ENCODE data around the gene KCNQ2. TPM values are rescaled to one million over a fixed set of nuclear protein-coding genes. Genes with fewer than 3 reads are reported as not detected.
A peak's percentile ranks its signal among the peaks of the same experiment; 100 is the strongest.

Gene KCNQ2
- total and polyA plus RNA-seq, 4 donors: not detected

GRCh38 chr20:63350597-63351325 lies 121.7 kb downstream of the KCNQ2 start:
- no peaks in the 10 kb centered on the region for H3K27me3 ChIP-seq (ENCODE audit: control insufficient read depth in 4 of 4, insufficient read depth in 4 of 4, low read length in 3 of 4)
- TF ChIP-seq, protein P1, sequence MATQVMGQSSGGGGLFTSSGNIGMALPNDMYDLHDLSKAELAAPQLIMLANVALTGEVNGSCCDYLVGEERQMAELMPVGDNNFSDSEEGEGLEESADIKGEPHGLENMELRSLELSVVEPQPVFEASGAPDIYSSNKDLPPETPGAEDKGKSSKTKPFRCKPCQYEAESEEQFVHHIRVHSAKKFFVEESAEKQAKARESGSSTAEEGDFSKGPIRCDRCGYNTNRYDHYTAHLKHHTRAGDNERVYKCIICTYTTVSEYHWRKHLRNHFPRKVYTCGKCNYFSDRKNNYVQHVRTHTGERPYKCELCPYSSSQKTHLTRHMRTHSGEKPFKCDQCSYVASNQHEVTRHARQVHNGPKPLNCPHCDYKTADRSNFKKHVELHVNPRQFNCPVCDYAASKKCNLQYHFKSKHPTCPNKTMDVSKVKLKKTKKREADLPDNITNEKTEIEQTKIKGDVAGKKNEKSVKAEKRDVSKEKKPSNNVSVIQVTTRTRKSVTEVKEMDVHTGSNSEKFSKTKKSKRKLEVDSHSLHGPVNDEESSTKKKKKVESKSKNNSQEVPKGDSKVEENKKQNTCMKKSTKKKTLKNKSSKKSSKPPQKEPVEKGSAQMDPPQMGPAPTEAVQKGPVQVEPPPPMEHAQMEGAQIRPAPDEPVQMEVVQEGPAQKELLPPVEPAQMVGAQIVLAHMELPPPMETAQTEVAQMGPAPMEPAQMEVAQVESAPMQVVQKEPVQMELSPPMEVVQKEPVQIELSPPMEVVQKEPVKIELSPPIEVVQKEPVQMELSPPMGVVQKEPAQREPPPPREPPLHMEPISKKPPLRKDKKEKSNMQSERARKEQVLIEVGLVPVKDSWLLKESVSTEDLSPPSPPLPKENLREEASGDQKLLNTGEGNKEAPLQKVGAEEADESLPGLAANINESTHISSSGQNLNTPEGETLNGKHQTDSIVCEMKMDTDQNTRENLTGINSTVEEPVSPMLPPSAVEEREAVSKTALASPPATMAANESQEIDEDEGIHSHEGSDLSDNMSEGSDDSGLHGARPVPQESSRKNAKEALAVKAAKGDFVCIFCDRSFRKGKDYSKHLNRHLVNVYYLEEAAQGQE (IDR thresholded peaks at IDR 0.05): no peak
- no peak for TF ChIP-seq FOXA1 (IDR thresholded peaks at IDR 0.05)
- peak in 1 of 2 donors; percentile 45 for TF ChIP-seq EGR1 (IDR thresholded peaks at IDR 0.05; ENCODE audit: low read depth in 2 of 2)
- no peak for TF ChIP-seq HNF4G (IDR thresholded peaks at IDR 0.05)
- no peak overlapping the region for H3K27ac ChIP-seq (ENCODE audit: low read depth in 1 of 2, low read length in 2 of 2)
- peaks cover 0 to 4% (median 0%) of the 10 kb centered on the region in 4 donors for H3K36me3 ChIP-seq (ENCODE audit: control insufficient read depth in 4 of 4, insufficient read depth in 3 of 4, low read depth in 1 of 4, low read length in 3 of 4)
- WGBS: 88% methylated on average over 46 of the region's 46 CpGs
- peaks cover 0 to 33% (median 19%) of the 10 kb centered on the region in 4 donors for H3K4me1 ChIP-seq (ENCODE audit: control insufficient read depth in 4 of 4, insufficient read depth in 4 of 4, low read length in 3 of 4)
- no peak overlapping the region for H3K4me3 ChIP-seq (ENCODE audit: low read depth in 1 of 3, low read length in 3 of 3)
- no peaks in the 10 kb centered on the region for H3K9me3 ChIP-seq (ENCODE audit: control insufficient read depth in 4 of 4, low read length in 3 of 4)
- H3K9ac ChIP-seq (ENCODE audit: low read depth in 1 of 2, low read length in 2 of 2): no peak overlapping the region
- no peak for DNase-seq (ENCODE audit: low spot score)

Other genes starting within 250 kb of the KCNQ2 start
- under 1 TPM in 1 of 2 donors, not detected in 1; 0.23 TPM for gene BIRC7, start 236.8 kb downstream of the KCNQ2 start, total RNA-seq
- not detected for gene BIRC7, start 236.8 kb downstream of the KCNQ2 start, polyA plus RNA-seq
- under 1 TPM in 1 of 2 donors, not detected in 1; 0.05 TPM for gene NKAIN4, start 218.2 kb downstream of the KCNQ2 start, total RNA-seq
- not detected for gene NKAIN4, start 218.2 kb downstream of the KCNQ2 start, polyA plus RNA-seq
- gene ARFGAP1, start 199.8 kb downstream of the KCNQ2 start, total RNA-seq: 10 to 100 TPM; 18.3 to 29.7 TPM
- 10 to 100 TPM; 11.2 to 25.4 TPM for gene ARFGAP1, start 199.8 kb downstream of the KCNQ2 start, polyA plus RNA-seq
- not detected for gene COL20A1, start 179.5 kb downstream of the KCNQ2 start, total RNA-seq
- gene COL20A1, start 179.5 kb downstream of the KCNQ2 start, polyA plus RNA-seq: not detected
- 10 to 100 TPM in 1 of 2 donors, not detected in 1; 23.3 TPM for gene CHRNA4, start 111.3 kb downstream of the KCNQ2 start, total RNA-seq
- gene CHRNA4, start 111.3 kb downstream of the KCNQ2 start, polyA plus RNA-seq: 1 to 10 TPM; 3.2 to 6.4 TPM
- gene EEF1A2, start 26.4 kb upstream of the KCNQ2 start, total RNA-seq: under 1 TPM in 1 of 2 donors, not detected in 1; 0.05 TPM
- under 1 TPM in 1 of 2 donors, not detected in 1; 0.12 TPM for gene EEF1A2, start 26.4 kb upstream of the KCNQ2 start, polyA plus RNA-seq
- 10 to 100 TPM; 25.1 to 25.5 TPM for gene PPDPF, start 48.1 kb upstream of the KCNQ2 start, total RNA-seq
- gene PPDPF, start 48.1 kb upstream of the KCNQ2 start, polyA plus RNA-seq: 100 to 1,000 TPM in 1 of 2 donors, 1 to 10 TPM in 1; 8.3 to 196 TPM
- 1 to 10 TPM in 1 of 2 donors, under 1 TPM in 1; 0.05 to 1.2 TPM for gene PTK6, start 64.7 kb upstream of the KCNQ2 start, total RNA-seq
- under 1 TPM; 0.11 to 0.36 TPM for gene PTK6, start 64.7 kb upstream of the KCNQ2 start, polyA plus RNA-seq
- gene SRMS, start 75.1 kb upstream of the KCNQ2 start, total RNA-seq: not detected
- gene SRMS, start 75.1 kb upstream of the KCNQ2 start, polyA plus RNA-seq: not detected
- under 1 TPM in 1 of 2 donors, not detected in 1; under 0.01 TPM for gene FNDC11, start 81.5 kb upstream of the KCNQ2 start, total RNA-seq
- under 1 TPM in 1 of 2 donors, not detected in 1; 0.01 TPM for gene FNDC11, start 81.5 kb upstream of the KCNQ2 start, polyA plus RNA-seq
- gene HELZ2, start 101.6 kb upstream of the KCNQ2 start, total RNA-seq: 10 to 100 TPM; 21.3 to 26.6 TPM
- 1 to 10 TPM; 3.7 to 9.6 TPM for gene HELZ2, start 101.6 kb upstream of the KCNQ2 start, polyA plus RNA-seq
- 1 to 10 TPM; 6.6 to 8.6 TPM for gene GMEB2, start 154.4 kb upstream of the KCNQ2 start, total RNA-seq
- gene GMEB2, start 154.4 kb upstream of the KCNQ2 start, polyA plus RNA-seq: 1 to 10 TPM; 1.3 to 4.0 TPM
- gene STMN3, start 180.8 kb upstream of the KCNQ2 start, total RNA-seq: 1 to 10 TPM in 1 of 2 donors, under 1 TPM in 1; 0.67 to 2.9 TPM
- gene STMN3, start 180.8 kb upstream of the KCNQ2 start, polyA plus RNA-seq: 1 to 10 TPM in 1 of 2 donors, under 1 TPM in 1; 0.42 to 1.2 TPM
- 10 to 100 TPM; 10.4 to 16.9 TPM for gene RTEL1, start 185.7 kb upstream of the KCNQ2 start, total RNA-seq
- gene RTEL1, start 185.7 kb upstream of the KCNQ2 start, polyA plus RNA-seq: 1 to 10 TPM; 3.7 to 4.3 TPM
- gene TNFRSF6B, start 224.0 kb upstream of the KCNQ2 start, total RNA-seq: under 1 TPM in 1 of 2 donors, not detected in 1; 0.09 TPM
- gene TNFRSF6B, start 224.0 kb upstream of the KCNQ2 start, polyA plus RNA-seq: under 1 TPM in 1 of 2 donors, not detected in 1; 0.73 TPM
- 10 to 100 TPM; 14.2 to 21.0 TPM for gene ARFRP1, start 235.3 kb upstream of the KCNQ2 start, total RNA-seq
- gene ARFRP1, start 235.3 kb upstream of the KCNQ2 start, polyA plus RNA-seq: 10 to 100 TPM; 20.0 to 26.9 TPM
- gene ZGPAT, start 235.4 kb upstream of the KCNQ2 start, total RNA-seq: 10 to 100 TPM; 10.3 to 14.7 TPM
- gene ZGPAT, start 235.4 kb upstream of the KCNQ2 start, polyA plus RNA-seq: 10 to 100 TPM; 26.2 to 90.5 TPM